GM18861 (cell line): ENCODE data around the gene HJV.

Experiments used
- ATAC-seq: cut with Tn5 transposase; IDR thresholded peaks from one replicate; pipeline ENCODE4 v1.9.1; 2021; ENCODE audit not compliant: unreplicated experiment

HJV gene

GRCh38 chr1:145993618-145994390 is 27.7 kb downstream of the HJV start:
- no peak for ATAC-seq

GRCh38 chr1:145992958-145993617 is 28.4 kb downstream of the HJV start:
- no peak for ATAC-seq

- no peak for ATAC-seq
Observed at GRCh38 chr1:145992502-145992936, 29.0 kb downstream of the HJV start.

- ATAC-seq, result no peak
Observed at GRCh38 chr1:145991735-145992412, 29.7 kb downstream of the HJV start.

- ATAC-seq, result no peak
Observed at GRCh38 chr1:145990249-145990855, 31.2 kb downstream of the HJV start.

- ATAC-seq, result no peak
Observed at GRCh38 chr1:145988773-145989172, 32.8 kb downstream of the HJV start.

GRCh38 chr1:145987926-145988325 is 33.6 kb downstream of the HJV start:
- no peak for ATAC-seq

GRCh38 chr1:145986551-145986950 is 35.0 kb downstream of the HJV start:
- no peak for ATAC-seq

GRCh38 chr1:145985502-145986439 is 35.8 kb downstream of the HJV start:
- no peak for ATAC-seq

- ATAC-seq, result no peak
Observed at GRCh38 chr1:145985129-145985501, 36.4 kb downstream of the HJV start.

- no peak for ATAC-seq
Observed at GRCh38 chr1:145983960-145984830, 37.3 kb downstream of the HJV start.

GRCh38 chr1:145983206-145983675 is 38.3 kb downstream of the HJV start:
- no peak for ATAC-seq

- ATAC-seq, result no peak
Observed at GRCh38 chr1:145982010-145982723, 39.4 kb downstream of the HJV start.

GRCh38 chr1:145980457-145980994 is 41.0 kb downstream of the HJV start:
- no peak for ATAC-seq

- peak; percentile 31 for ATAC-seq
Observed at GRCh38 chr1:145979746-145980456, 41.6 kb downstream of the HJV start.

GRCh38 chr1:145978854-145979745 is 42.4 kb downstream of the HJV start:
- ATAC-seq, result peak; percentile 77

- no peak for ATAC-seq
Observed at GRCh38 chr1:145978471-145978853, 43.1 kb downstream of the HJV start.
